IPS DF 4.7 (cell line): Measurements from ENCODE around the gene CTBP2.

Source experiments
- DNase-seq: peaks from one replicate; pipeline ENCODE4 v3.0.0-alpha.2; 2013; ENCODE audit warnings: low spot score; ENCODE audit errors: extremely low read depth

CTBP2 gene

GRCh38 chr10:124942317-124943169 is 217.8 kb downstream of the CTBP2 start:
- no peak for DNase-seq

DNA sequence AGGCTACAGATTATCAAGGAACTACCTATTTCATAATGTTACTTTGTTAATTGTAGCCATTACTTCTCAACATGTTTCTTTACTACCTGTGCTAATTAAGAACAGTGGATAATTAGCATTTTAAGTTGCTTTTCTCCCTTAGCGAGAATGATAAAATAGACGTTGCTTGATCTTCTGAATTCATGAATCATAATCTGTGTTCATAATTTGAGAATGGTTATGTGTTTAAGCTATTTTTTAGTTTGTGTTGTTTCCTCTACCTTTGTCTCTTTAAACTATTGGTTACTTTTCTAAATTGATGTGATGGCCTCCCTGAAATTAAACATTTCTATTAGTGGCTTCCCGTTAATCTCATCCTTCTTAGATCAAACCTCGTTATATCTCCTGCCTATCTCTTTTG is 218.5 kb downstream of the CTBP2 start, which contains the start of gene ZRANB1:
Gene ZRANB1 (plus strand): TSS at position 301 of the 400 bp plus-strand sequence. CDS start 371 bp downstream, outside the sequence.
- no peak for DNase-seq

- DNase-seq, result no peak
These were observed 221.1 kb downstream of the CTBP2 start for GRCh38 chr10:124939290-124939689.

GRCh38 chr10:124936813-124937212 is 223.6 kb downstream of the CTBP2 start:
- DNase-seq, result no peak

GRCh38 chr10:124935946-124936345 is 224.4 kb downstream of the CTBP2 start:
- DNase-seq, result no peak
